BLaER1 treated with 17β-estradiol and CSF1 and Interleukin-3, amounts not matched to agents 10 nM and 100 nM (cell line): ENCODE results near the gene OSTF1.

Experiments used
- H3K27ac ChIP-seq, 11 experiments: shearing (Covaris generic); formaldehyde crosslinking; 2 replicates each; pipeline ENCODE4 v1.8.1; 2022
- H3K27me3 ChIP-seq, 11 experiments: shearing (Covaris generic); formaldehyde crosslinking; 2 replicates each; pipeline ENCODE4 v1.8.1; 2022
- H3K36me3 ChIP-seq, 11 experiments: shearing (Covaris generic); formaldehyde crosslinking; 2 replicates each; pipeline ENCODE4 v1.8.1; 2022
- H3K4me1 ChIP-seq, 10 experiments: shearing (Covaris generic); formaldehyde crosslinking; 2 replicates each; pipeline ENCODE4 v1.8.1; 2022
- H3K4me2 ChIP-seq, 11 experiments: shearing (Covaris generic); formaldehyde crosslinking; 2 replicates each; pipeline ENCODE4 v1.8.1; 2022
- H3K4me3 ChIP-seq, 10 experiments: shearing (Covaris generic); formaldehyde crosslinking; 2 replicates each; pipeline ENCODE4 v1.8.1; 2022
- H3K9ac ChIP-seq, 11 experiments: shearing (Covaris generic); formaldehyde crosslinking; 2 replicates each; pipeline ENCODE4 v1.8.1; 2022
- H3K9me3 ChIP-seq, 11 experiments: shearing (Covaris generic); formaldehyde crosslinking; replicated peaks in 1 of 11; 2 replicates each; pipeline ENCODE4 v1.8.1; 2022
- H4K20me1 ChIP-seq, 11 experiments: shearing (Covaris generic); formaldehyde crosslinking; 2 replicates each; pipeline ENCODE4 v1.8.1; 2022
- Cebpa-rat ChIP-seq, 11 experiments: shearing (Covaris generic); IDR thresholded peaks; 2 replicates each; pipeline ENCODE4 v1.8.1; 2022

The OSTF1 gene

GRCh38 chr9:75117564-75117963, 29.2 kb downstream of the OSTF1 start:
- Histone ChIP-seq H3K9ac (no peak overlapping the region), H3K4me1 (peaks cover 0 to 71% (median 0%) of the 10 kb centered on the region in 10 experiments; a peak in 9 of 20 replicates), H3K9me3 (peaks cover 13 to 28% (median 20%) of the 10 kb centered on the region in 11 experiments; a peak in 21 of 22 replicates), H4K20me1 (peaks cover 0 to 100% (median 51%) of the 10 kb centered on the region in 11 experiments; a peak in 19 of 22 replicates), H3K36me3 (peaks cover 44 to 80% (median 55%) of the 10 kb centered on the region in 11 experiments), H3K4me3 (no peak overlapping the region), H3K27ac (no peak overlapping the region), H3K4me2 (peak overlapping the region in 1 of 11 experiments; percentile 26; a peak in 1 of 22 replicates), H3K27me3 (no peaks in the 10 kb centered on the region)
- TF ChIP-seq Cebpa-rat (IDR thresholded peaks at IDR 0.05), result no peak

- peaks cover 0 to 100% (median 29%) of the 10 kb centered on the region in 11 experiments; a peak in 16 of 22 replicates for H4K20me1 ChIP-seq
- no peak overlapping the region for H3K9ac ChIP-seq
These were observed 32.4 kb downstream of the OSTF1 start for GRCh38 chr9:75120686-75121085.

GRCh38 chr9:75121914-75122558, 33.7 kb downstream of the OSTF1 start:
- Histone ChIP-seq H3K9me3 (peaks cover 13 to 28% (median 20%) of the 10 kb centered on the region in 11 experiments; a peak in 21 of 22 replicates), H3K4me2 (no peak overlapping the region), H3K27me3 (no peaks in the 10 kb centered on the region), H4K20me1 (peaks cover 0 to 100% (median 29%) of the 10 kb centered on the region in 11 experiments; a peak in 16 of 22 replicates), H3K27ac (no peak overlapping the region), H3K9ac (no peak overlapping the region), H3K4me1 (peaks cover 0 to 40% (median 0%) of the 10 kb centered on the region in 10 experiments; a peak in 8 of 20 replicates), H3K4me3 (no peak overlapping the region), H3K36me3 (peaks cover 44 to 100% (median 79%) of the 10 kb centered on the region in 11 experiments)
- TF ChIP-seq Cebpa-rat (IDR thresholded peaks at IDR 0.05), result no peak

More at GRCh38 chr9:75120686-75121085, 32.4 kb downstream of the OSTF1 start:
- Histone ChIP-seq H3K4me3 (no peak overlapping the region), H3K36me3 (peaks cover 44 to 87% (median 68%) of the 10 kb centered on the region in 11 experiments), H3K4me1 (peaks cover 0 to 54% (median 0%) of the 10 kb centered on the region in 10 experiments; a peak in 9 of 20 replicates), H3K9me3 (peaks cover 13 to 28% (median 20%) of the 10 kb centered on the region in 11 experiments; a peak in 21 of 22 replicates), H3K27me3 (no peaks in the 10 kb centered on the region), H3K4me2 (peak overlapping the region in 2 of 11 experiments; percentile 18 to 24; a peak in 1 of 22 replicates), H3K27ac (no peak overlapping the region; a peak in 1 of 22 replicates)
- TF ChIP-seq Cebpa-rat (IDR thresholded peaks at IDR 0.05), result no peak

- Histone ChIP-seq H3K36me3 (peaks cover 34 to 95% (median 64%) of the 10 kb centered on the region in 11 experiments), H4K20me1 (peaks cover 0 to 96% (median 25%) of the 10 kb centered on the region in 11 experiments; a peak in 16 of 22 replicates), H3K4me2 (no peak overlapping the region), H3K9ac (no peak overlapping the region), H3K27me3 (no peaks in the 10 kb centered on the region), H3K4me3 (no peak overlapping the region), H3K4me1 (peaks cover 0 to 24% (median 0%) of the 10 kb centered on the region in 10 experiments; a peak in 8 of 20 replicates), H3K9me3 (peaks cover 3 to 12% (median 8%) of the 10 kb centered on the region in 11 experiments; a peak in 19 of 22 replicates), H3K27ac (no peak overlapping the region)
- TF ChIP-seq Cebpa-rat (IDR thresholded peaks at IDR 0.05), result no peak
These were observed 35.4 kb downstream of the OSTF1 start for GRCh38 chr9:75123696-75124095.

GRCh38 chr9:75128535-75128934, 40.2 kb downstream of the OSTF1 start:
- Histone ChIP-seq H3K27me3 (no peaks in the 10 kb centered on the region), H3K4me3 (no peak overlapping the region), H3K4me2 (no peak overlapping the region), H3K4me1 (peaks cover 0 to 17% (median 10%) of the 10 kb centered on the region in 10 experiments; a peak in 12 of 20 replicates), H3K9ac (no peak overlapping the region), H3K9me3 (no peaks in the 10 kb centered on the region), H4K20me1 (peaks cover 0 to 93% (median 15%) of the 10 kb centered on the region in 11 experiments; a peak in 13 of 22 replicates), H3K27ac (no peak overlapping the region), H3K36me3 (peaks cover 34 to 94% (median 72%) of the 10 kb centered on the region in 11 experiments)
- no peak for TF ChIP-seq Cebpa-rat (IDR thresholded peaks at IDR 0.05)

- no peak overlapping the region for H3K27ac ChIP-seq
- no peak for TF ChIP-seq Cebpa-rat (IDR thresholded peaks at IDR 0.05)
- no peak overlapping the region for H3K4me2 ChIP-seq
These were observed 41.9 kb downstream of the OSTF1 start for GRCh38 chr9:75130172-75130571.

GRCh38 chr9:75130621-75131230, 42.4 kb downstream of the OSTF1 start:
- H3K4me2 ChIP-seq, result no peak overlapping the region
- 0 out of 22 replicates have a peak overlapping the region, but pooled peaks of 1 of the 11 experiments have one; percentile 1 for H3K27ac ChIP-seq
- peaks cover 0 to 17% (median 10%) of the 10 kb centered on the region in 10 experiments; a peak in 12 of 20 replicates for H3K4me1 ChIP-seq

More at GRCh38 chr9:75130172-75130571, 41.9 kb downstream of the OSTF1 start:
- Histone ChIP-seq H3K9me3 (no peaks in the 10 kb centered on the region), H3K4me1 (peaks cover 0 to 17% (median 10%) of the 10 kb centered on the region in 10 experiments; a peak in 12 of 20 replicates), H3K9ac (no peak overlapping the region), H4K20me1 (peaks cover 0 to 86% (median 8%) of the 10 kb centered on the region in 11 experiments; a peak in 12 of 22 replicates), H3K4me3 (no peak overlapping the region), H3K27me3 (no peaks in the 10 kb centered on the region), H3K36me3 (peaks cover 43 to 94% (median 79%) of the 10 kb centered on the region in 11 experiments)

GRCh38 chr9:75131700-75132099, 43.4 kb downstream of the OSTF1 start:
- Histone ChIP-seq H3K9me3 (no peaks in the 10 kb centered on the region), H3K9ac (no peak overlapping the region), H3K4me2 (peak overlapping the region in 7 of 11 experiments; percentile 11 to 51 (median 38); a peak in 9 of 22 replicates), H3K4me1 (peaks cover 0 to 17% (median 10%) of the 10 kb centered on the region in 10 experiments; a peak in 13 of 20 replicates), H3K27me3 (no peaks in the 10 kb centered on the region), H3K27ac (peak overlapping the region in 3 of 11 experiments; percentile 27 to 56 (median 49); a peak in 4 of 22 replicates), H4K20me1 (peaks cover 0 to 86% (median 0%) of the 10 kb centered on the region in 11 experiments; a peak in 7 of 22 replicates), H3K4me3 (no peak overlapping the region), H3K36me3 (peaks cover 56 to 94% (median 83%) of the 10 kb centered on the region in 11 experiments)
- no peak for TF ChIP-seq Cebpa-rat (IDR thresholded peaks at IDR 0.05)

More at GRCh38 chr9:75130621-75131230, 42.4 kb downstream of the OSTF1 start:
- Histone ChIP-seq H3K27me3 (no peaks in the 10 kb centered on the region), H4K20me1 (peaks cover 0 to 86% (median 5%) of the 10 kb centered on the region in 11 experiments; a peak in 10 of 22 replicates), H3K9ac (no peak overlapping the region), H3K9me3 (no peaks in the 10 kb centered on the region), H3K36me3 (peaks cover 48 to 94% (median 82%) of the 10 kb centered on the region in 11 experiments), H3K4me3 (no peak overlapping the region)
- TF ChIP-seq Cebpa-rat (IDR thresholded peaks at IDR 0.05), result no peak
